HG02759 (cell line): Measurements from ENCODE around the gene MICU1.

Experiments used
- ATAC-seq: cut with Tn5 transposase; IDR thresholded peaks from one replicate; pipeline ENCODE4 v1.9.1; 2021; ENCODE audit warnings: mild to moderate bottlenecking, moderate library complexity; ENCODE audit not compliant: unreplicated experiment

The MICU1 gene

DNA sequence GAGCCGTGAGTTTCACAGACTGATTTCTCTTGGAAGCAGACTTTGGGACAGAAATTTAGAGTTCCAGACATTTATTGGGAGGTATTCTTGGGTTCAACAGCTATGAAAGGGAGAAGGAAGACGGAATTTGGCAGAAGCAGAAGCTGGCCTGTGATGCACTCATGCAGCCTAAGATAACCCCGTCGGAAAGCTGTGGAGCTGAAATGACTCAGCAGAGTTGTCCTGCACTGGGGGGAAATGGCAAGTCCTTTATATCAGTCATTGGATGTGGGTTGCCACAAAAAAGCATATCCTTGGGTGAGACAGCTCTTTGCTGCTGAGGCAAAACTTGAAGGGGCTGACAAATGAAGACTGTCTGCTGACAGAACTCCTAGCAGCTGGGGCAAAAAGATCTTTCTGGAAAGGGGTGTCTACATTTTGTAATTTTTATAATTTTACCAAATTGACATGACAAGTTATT lies 11.5 kb upstream of the MICU1 start:
- peak; percentile 67 for ATAC-seq

DNA sequence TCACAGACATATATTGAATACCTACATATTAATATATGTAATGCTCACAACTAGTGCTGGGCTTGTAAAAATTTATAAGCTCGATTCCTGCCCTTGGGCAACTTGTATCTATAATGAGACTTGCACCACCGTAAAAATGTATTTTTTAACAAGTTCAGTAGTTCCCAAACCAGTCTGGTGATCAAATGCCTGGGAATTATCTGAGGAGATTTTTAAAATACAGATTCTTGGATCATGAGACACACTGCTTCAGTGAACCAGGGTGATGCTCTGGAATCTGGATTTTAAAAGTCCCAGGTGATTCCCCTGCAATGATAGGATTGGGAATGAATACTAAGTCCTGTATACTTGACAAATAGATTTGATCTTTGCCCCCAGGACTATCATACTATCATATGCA lies 4.3 kb upstream of the MICU1 start:
- ATAC-seq = no peak

DNA sequence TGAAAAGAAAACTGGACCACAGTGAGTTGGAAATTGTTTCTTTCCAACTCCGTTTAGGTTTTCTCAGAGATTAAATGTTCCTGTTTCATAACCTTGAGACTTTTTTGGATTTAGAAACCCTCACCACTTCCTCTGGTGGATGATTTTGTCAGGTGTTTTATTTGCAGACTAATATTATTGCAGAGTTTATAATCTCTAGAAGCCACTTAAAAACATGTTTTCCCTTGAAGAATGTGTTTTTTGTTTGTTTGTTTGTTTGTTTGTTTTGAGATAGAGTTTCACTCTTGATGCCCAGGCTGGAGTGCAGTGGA lies 520 bp upstream of the MICU1 start:
- no peak for ATAC-seq

DNA sequence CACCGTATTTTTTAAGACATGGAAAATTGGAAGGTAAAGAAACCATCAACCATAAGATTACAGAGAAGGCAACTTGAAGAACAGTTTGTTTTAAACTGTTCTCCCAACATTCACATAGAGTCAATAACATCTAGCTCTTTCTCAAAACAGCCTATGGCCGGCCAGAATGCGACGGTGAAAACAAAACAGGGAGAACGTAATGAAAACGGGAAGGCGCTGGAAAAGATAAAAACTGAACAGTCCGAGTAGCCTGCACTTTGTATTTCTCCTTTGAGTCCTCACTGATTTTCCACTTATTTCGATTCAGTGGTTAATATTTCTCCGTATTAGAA lies 637 bp downstream of the MICU1 start:
- ATAC-seq = no peak

DNA sequence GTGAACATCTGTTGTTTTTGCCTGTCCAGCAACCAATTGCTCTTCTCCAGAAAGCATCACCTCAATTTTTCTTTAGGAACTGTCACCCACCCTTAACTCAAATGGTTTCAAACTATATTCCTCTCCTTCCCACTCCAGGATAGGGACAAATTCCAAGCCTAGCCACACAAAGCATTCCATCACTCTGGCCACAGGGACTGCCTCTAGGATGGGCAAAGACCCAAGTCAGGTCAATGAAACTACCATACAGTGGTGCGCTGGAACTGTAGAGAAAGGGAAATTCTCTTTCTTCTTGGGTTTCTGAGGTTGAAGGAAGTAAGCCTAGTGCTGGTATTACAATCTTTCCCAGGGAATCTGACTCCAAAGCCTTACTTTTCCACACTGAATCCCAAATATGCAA lies 3.6 kb downstream of the MICU1 start:
- ATAC-seq = no peak

DNA sequence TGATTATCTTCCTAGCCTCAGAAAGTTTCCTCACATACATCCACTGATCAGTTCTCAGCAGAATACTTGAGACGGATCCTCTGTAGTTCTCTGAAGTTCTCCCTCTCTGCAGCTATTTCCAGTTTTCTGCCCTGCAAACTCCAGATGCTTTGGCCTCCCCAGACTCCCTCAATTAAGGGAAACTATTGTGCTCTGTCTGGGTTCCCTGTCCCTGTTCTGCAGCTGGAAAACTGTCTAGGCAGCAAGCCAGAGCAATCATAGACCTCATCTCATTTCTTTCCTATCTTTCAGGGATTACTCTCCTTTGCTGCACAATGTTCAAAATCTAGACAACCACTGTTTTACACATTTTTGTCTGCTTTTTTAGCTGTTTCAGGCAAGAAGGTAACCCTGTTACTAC lies 9.2 kb downstream of the MICU1 start:
- no peak for ATAC-seq

DNA sequence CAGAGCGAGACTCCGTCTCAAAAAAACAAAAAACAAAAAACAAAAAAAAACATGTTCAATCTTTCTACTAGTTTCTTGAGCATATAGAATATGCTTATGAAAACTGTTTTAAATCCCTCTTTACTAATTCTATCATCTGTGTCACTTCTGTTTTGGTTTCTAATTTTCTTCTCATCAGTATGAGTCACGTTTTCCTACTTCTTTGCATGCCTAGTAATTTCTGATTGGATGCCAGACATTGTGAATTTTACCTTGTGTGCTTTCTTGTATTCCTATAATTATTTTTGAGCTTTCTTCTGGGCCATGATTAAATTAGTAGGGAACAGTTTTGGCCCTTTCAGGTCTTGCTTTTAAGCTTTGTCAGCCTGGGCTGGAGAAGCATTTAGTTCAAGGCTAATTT lies 9.9 kb downstream of the MICU1 start:
- no peak for ATAC-seq

DNA sequence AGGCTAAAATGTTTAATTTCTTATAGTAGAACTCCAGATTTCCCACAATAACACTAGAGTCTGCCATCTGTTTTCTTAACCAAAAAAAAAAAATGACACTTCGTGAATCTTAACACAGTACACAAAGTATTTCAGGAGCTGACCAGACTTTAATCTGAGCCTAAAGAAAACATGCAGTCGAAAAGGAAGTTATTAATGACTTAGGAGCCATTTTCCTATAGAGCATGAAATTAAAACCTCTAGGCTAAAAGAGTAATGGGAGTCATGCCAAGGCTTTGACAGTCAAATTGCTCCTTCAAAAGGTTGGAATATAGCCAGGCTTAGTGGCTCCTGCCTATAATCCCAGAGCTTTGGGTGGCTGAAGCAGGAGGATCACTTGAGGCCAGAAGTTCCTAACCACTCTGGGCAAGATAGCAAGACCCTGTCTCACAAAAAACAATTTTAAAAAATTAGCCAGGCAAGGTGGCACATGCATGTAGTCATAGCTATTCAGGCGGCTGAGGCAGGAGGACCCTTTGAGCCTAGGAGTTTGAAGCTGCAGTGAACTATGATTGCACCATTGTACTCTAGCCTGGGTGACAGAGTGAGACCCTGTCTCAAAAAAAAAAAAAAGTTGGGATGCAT lies 13.6 kb downstream of the MICU1 start:
- ATAC-seq = no peak

DNA sequence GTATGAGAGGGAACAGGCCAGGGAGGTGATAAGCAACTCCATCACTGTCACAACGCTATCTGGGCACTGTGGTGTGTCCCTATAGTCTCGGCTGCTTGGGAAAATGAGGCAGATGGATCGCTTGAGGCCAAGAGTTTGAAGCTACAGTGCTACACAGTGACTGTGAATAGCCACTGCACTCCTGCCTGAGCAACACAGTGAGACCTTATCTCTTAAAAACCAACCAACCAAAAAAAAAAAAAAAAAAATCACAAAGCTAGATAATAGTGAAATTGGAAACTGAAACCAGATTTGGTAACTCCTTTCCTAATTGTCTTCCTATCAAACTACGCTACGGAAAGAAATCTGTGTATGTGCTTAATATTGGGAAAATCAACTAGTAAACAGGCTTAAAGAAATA lies 14.1 kb downstream of the MICU1 start:
- ATAC-seq = no peak

DNA sequence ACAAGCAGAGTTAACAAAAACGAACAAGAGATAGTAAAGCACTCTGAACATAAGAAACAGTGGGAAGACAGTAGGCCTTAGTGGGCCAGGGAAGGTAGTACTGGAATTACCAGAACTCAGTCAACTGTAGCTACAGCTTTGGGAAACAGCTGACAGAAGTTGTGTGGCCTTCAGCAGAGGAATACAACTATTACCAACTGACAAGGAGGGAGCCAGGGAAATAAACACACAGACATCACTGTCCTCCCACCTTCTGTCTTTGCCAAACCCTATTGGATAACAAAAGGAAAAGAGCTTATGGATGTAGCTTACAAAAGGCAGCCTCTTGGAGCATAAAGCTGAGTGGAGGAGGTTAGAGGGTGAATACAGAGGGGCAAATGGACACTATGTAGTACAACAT lies 15.4 kb downstream of the MICU1 start:
- ATAC-seq = no peak

DNA sequence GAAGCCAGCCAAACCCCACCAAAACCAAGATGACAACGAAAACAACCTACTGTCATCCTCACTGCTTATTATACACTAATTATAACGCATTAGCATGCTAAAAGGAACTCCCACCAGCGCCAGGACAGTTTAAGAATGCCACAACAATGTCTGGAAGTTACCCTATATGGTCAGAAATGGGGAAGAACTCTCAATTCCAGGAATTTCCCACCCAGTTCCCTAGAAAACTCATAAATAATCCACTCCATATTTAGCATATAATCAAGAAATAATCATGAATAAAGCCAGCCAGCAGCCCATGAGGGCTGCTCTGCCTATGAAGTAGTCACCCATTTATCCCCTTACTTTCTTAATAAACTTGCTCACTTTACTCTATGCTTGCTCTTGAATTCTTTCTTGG lies 20.8 kb downstream of the MICU1 start:
- ATAC-seq = no peak

DNA sequence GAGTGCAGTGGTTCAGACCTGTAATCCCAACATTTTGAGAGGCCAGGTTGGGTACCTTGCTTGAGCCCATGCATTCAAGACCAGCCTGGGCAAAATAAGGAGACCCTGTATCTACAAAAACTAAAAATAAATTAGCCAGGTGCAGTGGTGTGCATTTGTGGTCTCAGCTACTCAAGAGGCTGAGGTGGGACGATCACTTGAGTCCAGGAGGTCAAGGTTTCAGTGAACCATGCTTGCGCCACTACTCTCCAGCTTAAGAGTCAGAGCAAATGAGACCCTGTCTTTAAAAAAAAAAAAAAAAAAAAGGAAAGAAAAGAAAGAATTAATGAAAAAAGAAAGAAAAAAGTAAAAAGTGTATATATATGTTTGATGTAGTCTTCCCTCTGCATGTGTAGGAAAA lies 24.7 kb downstream of the MICU1 start:
- no peak for ATAC-seq

DNA sequence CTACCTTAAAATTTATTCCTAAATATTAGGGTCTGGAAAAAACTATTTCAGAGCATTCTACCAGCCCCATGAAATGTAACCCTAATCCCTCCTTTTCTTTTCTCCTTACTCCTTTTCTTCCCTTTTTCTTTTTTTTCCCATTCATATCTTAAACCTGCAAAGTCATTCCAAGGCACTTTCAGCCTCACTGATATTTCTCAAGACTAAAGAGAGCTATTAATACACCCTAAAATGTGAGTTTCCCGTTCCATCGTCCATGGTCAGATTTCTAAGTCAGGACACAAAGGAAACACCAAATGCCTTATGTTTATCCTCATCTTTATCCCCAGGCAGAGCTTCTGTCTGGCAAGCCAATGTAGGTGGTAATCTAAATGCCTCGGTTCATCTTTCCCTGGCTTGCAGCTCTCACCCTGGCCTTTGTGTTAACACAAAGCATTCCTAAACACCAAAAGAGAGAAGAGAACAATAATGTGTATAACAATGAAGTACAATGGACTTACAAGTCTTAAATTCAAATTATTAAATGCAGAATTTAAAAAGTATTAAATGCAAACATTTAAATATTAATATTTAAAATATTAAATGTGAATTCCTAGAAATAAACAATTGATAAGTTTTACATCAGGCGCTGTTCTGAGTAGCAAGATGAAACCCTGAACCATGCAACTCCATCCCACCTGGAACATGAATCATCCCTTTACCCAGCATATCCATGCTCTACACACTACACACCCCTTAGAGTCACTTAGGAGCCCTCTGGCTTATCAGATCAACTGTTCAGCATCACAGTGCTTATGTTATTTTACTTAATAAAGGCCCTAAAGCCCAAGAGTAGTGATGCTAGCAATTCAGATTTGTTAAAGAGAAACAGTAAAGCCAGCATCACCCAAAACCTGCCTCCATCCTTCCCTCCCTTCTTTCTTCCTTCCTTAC lies 26.8 kb downstream of the MICU1 start:
- ATAC-seq = no peak

DNA sequence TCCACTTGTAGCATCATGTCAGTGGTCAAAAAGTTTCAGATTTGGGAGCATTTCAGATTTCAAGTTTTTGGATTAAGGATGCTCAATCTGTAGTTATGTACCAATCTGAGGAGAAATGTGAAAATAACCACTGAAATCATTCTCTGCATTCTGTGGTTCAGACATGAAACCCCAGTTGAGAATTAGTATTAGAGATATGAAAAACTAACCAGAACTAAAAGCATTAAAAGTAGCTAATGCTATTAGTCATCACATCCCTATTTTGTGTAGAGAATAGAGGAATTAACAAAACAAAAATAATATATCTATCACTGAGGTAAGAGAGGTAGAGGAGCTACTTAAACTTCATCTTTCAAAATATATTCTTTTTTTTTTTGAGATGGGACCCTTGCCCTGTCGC lies 28.0 kb downstream of the MICU1 start:
- ATAC-seq = no peak

DNA sequence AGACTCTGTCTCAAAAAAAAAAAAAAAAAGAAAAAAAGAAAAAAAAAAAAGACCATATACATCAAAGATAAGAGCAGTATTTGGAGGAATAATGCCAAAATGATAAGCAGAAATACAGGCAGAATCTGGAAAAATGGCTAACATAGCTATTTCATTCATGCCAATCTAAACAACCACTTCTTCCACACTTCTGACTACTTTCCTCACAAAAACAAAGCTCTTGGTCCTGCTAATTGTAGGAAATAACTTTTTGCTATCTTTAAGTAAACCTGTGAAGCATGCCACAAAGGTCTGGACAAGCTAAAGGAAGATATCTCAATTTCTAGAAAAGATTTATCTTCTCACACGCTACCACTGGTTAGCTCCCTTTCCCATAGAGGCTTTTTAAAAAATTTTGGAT lies 30.4 kb downstream of the MICU1 start:
- ATAC-seq = no peak

DNA sequence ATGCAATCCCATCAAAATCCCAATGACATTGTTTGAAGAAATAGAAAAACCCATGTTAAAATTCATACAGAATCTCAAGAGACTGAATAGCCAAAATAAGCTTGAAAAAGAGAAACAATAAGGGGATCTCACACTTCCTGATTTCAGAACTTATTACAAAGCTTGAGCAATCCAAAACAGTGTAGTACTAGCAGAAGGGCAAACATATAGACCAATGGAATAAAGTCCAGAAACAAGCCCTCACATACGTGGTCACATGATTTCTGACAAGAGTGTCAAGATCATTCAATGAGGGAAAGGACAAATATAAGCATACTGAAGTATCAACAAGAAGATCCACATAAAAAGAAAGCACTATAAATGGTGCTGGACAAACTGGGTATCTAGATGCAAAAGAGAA lies 31.9 kb downstream of the MICU1 start:
- no peak for ATAC-seq

DNA sequence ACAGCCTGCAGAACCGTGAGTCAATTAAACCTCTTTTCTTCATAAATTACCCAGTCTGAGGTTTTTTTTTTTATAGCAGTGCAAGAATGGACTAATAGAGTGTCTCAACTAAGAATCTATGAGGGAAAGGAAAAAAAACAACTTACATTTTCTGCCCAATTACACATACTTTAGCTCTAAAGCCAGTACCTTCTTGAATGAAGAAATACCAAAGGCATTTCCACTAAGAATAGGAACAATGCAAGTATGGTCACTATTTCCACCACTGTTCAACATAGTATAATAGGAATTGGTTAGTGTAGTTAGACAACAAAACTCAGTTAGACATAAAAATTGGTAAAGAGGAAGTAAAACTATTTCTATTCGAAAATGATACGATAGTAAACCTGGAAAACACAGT lies 37.6 kb downstream of the MICU1 start:
- no peak for ATAC-seq

DNA sequence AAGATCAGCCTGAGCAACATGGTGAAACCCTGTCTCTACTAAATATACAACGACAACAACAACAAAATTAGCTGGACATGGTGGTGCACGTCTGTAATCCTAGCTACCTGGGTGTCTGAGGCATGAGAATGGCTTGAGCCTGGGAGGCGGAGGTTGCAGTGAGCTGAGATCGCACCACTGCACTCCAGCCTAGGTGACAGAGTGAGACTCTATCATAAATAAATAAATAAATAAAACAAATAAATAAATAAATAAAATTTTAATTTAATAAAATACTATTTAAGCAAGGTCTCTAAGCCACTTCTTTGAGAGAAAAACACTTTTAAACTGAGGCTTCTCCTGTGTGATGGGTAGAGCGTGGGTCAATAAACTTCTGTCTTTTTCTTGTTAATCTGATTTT lies 38.3 kb downstream of the MICU1 start:
- ATAC-seq = no peak

DNA sequence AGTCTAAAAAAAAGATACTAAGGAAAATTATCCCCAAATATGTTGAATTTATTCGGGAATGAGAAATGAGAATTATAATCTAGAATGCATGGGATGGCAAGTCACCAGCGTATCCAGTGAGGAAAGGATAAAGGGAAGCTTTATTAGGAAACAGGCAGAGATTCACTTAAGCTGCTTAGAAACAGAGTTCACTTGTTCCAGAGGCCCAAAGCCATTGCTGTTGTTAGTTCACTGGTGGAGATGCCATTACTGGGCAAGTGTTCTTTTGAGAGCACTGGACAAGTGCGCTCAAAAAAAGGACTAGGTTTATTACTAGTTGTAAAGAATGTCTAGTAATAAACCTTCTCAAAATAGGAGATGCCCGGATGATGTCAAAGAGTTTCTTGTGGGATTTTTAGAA lies 51.2 kb downstream of the MICU1 start:
- ATAC-seq = no peak

DNA sequence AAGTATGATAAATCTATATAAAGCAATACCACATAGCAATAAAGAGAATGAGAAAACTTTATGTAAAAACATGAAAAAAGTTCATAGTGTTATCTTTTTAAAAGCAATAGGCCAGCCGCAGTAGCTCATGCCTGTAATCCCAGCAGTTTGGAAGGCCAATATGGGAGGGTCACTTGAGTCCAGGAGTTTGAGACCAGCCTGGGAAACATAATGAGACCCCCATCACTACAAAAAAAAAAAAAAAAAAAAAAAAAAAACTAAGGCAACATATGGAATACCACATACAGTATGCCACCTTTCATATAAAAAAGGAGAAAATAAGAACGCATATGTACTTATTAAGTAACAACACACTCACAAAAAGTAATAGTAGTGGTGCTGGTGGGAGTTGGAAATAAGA lies 52.8 kb downstream of the MICU1 start:
- no peak for ATAC-seq

DNA sequence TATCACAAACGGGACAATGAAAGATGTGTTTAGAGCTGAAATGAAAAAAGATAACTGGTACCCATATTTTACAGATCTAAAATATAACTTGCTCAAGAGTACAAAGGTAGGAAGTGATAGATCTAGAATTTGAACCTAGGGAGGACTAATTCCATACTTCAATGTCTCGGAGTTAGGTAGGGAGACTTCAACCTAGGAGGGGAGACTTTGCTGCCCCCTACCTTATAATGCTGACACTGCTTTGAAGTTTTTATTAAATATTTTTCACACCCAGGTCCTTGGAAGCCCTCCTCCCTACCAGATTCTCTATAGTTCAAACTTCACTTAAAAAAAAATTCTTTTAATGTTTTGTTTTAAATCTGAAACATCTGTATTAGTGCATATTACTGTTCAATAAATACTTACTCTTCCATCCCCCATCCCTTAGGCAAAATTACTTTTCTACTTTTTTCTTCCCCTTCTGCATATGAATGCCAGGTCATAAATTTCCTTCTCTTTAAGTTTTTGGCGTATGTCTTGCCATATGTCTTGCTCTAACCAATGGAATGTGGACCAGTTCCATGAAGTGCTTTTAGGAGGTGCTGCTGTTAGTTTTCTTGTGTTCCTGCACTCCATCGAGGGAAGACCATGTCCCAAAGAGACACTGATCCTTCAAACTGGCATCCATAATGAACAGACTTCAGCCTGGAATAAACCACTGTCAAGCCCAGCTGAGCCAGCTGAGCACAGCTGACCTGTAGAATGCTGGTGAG lies 57.8 kb downstream of the MICU1 start:
- ATAC-seq = no peak

DNA sequence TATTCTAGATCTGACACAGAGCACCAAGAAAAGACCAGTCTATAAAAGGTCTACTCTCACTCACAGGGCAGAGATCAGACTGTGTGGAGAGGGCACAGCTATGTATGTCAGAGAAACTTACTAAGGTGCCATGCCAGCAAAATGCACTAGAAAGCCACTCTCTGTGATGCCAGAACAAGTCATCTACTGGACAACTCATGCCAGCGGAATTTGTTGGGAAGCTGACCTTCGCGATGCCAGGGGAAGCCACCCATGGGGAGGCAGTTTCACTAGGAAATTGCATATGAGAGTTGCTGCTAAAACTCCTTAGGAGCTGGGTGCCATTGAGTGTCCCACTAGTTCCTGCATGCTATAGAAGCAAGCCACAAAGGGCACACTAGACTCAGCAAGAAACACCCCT lies 58.5 kb downstream of the MICU1 start:
- ATAC-seq = no peak
